HepG2 (cell line): ENCODE data around the gene TCF12. TPM values are rescaled to one million over a fixed set of nuclear protein-coding genes. Genes with fewer than 3 reads are reported as not detected.

Experiments used
- ATAC-seq: fragments of 200-7000 bp; cut with Tn5 transposase; 3 replicates; pipeline ENCODE4 v1.9.1; 2020; ENCODE audit warnings: mild to moderate bottlenecking, moderate library complexity
- BruUV-seq: library from RNA; stranded (reverse); fragments of 400-500 nt; replicated peaks from 2 replicates; lab custom pipeline; 2021; lab: Mats Ljungman, UMichigan
- CTCF ChIA-PET: fragments of 300-600 bp; formaldehyde crosslinking; extraction: SDS; loops from one replicate; lab custom pipeline; 2021; ENCODE audit warnings: low total read pairs, inconsistent platforms, low intra/inter-chr PET ratio; lab: Yijun Ruan, JAX
- POLR2A ChIA-PET: fragments of 350-600 bp; sonication (Branson Sonifier 250); formaldehyde crosslinking; loops from one replicate; lab custom pipeline; 2020; ENCODE audit warnings: antibody characterized with exemption, inconsistent platforms; lab: Yijun Ruan, JAX
- DNase-seq: peaks from one replicate; pipeline ENCODE4 v3.0.0-alpha.2; 2015; ENCODE audit warnings: low spot score
- FAIRE-seq: peaks from 3 replicates; lab custom pipeline; 2011; peaks lifted over from hg19 to GRCh38; lab: Jason Lieb, UNC
- H2AFZ ChIP-seq: one replicate; pipeline ENCODE4 v1.6.1; 2011; ENCODE audit warnings: low read length, inconsistent platforms
- H3K27ac ChIP-seq: fragments of 300-600 bp; 3 replicates; pipeline ENCODE4 v1.8.0; 2011; ENCODE audit warnings: mixed run types, mild to moderate bottlenecking, mixed read lengths, low read length, inconsistent platforms; ENCODE audit not compliant: insufficient read depth; ENCODE audit errors: extremely low read length
- H3K27me3 ChIP-seq, 2 experiments: fragments of 200-600 bp in 1 of 2; 2 replicates in 1 of 2; 3 replicates in 1 of 2; pipeline versions ENCODE4 v1.6.0 to v1.8.0; 2011; ENCODE audit warnings: low read length in 2 of 2, mild to moderate bottlenecking in 2 of 2, moderate library complexity in 2 of 2, inconsistent platforms in 1 of 2; ENCODE audit not compliant: insufficient read depth in 2 of 2, control insufficient read depth in 1 of 2
- H3K36me3 ChIP-seq, 2 experiments: fragments of 200-600 bp in 1 of 2; replicated peaks in 1 of 2; 2 replicates in 1 of 2; 3 replicates in 1 of 2; pipeline versions ENCODE4 v1.5.1 to v1.8.0; 2011; ENCODE audit warnings: low read length in 2 of 2, inconsistent platforms in 1 of 2; ENCODE audit not compliant: insufficient read depth in 2 of 2, control insufficient read depth in 1 of 2
- H3K4me1 ChIP-seq: 2 replicates; pipeline ENCODE4 v1.5.1; 2012; ENCODE audit warnings: low read length, inconsistent platforms; ENCODE audit not compliant: insufficient read depth
- H3K4me2 ChIP-seq: 2 replicates; pipeline ENCODE4 v1.6.0; 2011; ENCODE audit warnings: low read depth, low read length, inconsistent platforms
- H3K4me3 ChIP-seq, 3 experiments: fragments of 200-600 bp in 1 of 3; sonication (generic), shearing (Covaris generic) in 1 of 3; replicated peaks in 1 of 3; 2 replicates each; pipeline ENCODE4 v1.5.1; 2011 to 2016; ENCODE audit warnings: low read length in 3 of 3, inconsistent platforms in 2 of 3, low read depth in 2 of 3, mild to moderate bottlenecking in 2 of 3, control low read depth in 1 of 3, mixed read lengths in 1 of 3; ENCODE audit not compliant: insufficient read depth in 1 of 3
- H3K79me2 ChIP-seq: one replicate; pipeline ENCODE4 v1.6.1; 2011; ENCODE audit warnings: low read length, inconsistent platforms; ENCODE audit not compliant: insufficient read depth
- H3K9ac ChIP-seq: 2 replicates; pipeline ENCODE4 v1.6.0; 2011; ENCODE audit warnings: mild to moderate bottlenecking, low read depth, low read length, inconsistent platforms; ENCODE audit not compliant: insufficient read depth
- H3K9me3 ChIP-seq: 2 replicates; pipeline ENCODE4 v1.5.1; 2012; ENCODE audit warnings: mild to moderate bottlenecking, low read length
- H4K20me1 ChIP-seq: 2 replicates; pipeline ENCODE4 v1.6.0; 2011; ENCODE audit warnings: inconsistent platforms, mild to moderate bottlenecking, low read length, moderate library complexity; ENCODE audit not compliant: insufficient read depth
- ARID2 ChIP-seq: sonication (generic); formaldehyde crosslinking; IDR thresholded peaks from 2 replicates; pipeline ENCODE4 v1.8.1; 2022; ENCODE audit warnings: mild to moderate bottlenecking, missing genetic modification reagents, borderline replicate concordance
- CTCF ChIP-seq: sonication (generic); formaldehyde crosslinking; IDR thresholded peaks from 2 replicates; pipeline ENCODE4 v1.5.0; 2020; ENCODE audit warnings: mild to moderate bottlenecking, missing genetic modification reagents, moderate library complexity
- ETV5 ChIP-seq: IDR thresholded peaks from 2 replicates; pipeline ENCODE4 v1.6.1; 2018; ENCODE audit warnings: missing biosample characterization, missing genetic modification reagents, inconsistent platforms, borderline replicate concordance
- IKZF5 ChIP-seq: IDR thresholded peaks from 2 replicates; pipeline ENCODE4 v1.6.1; 2018; ENCODE audit warnings: missing genetic modification reagents, mild to moderate bottlenecking, missing compliant biosample characterization
- KAT2B ChIP-seq: fragments of 150-350 bp; IDR thresholded peaks from 2 replicates; pipeline ENCODE4 v1.6.1; 2014; ENCODE audit warnings: low read depth, low read length, borderline replicate concordance
- KDM3A ChIP-seq: IDR thresholded peaks from 2 replicates; pipeline ENCODE4 v1.6.1; 2018; ENCODE audit warnings: low read depth, missing compliant biosample characterization
- KDM5B ChIP-seq: sonication (generic); formaldehyde crosslinking; IDR thresholded peaks from 2 replicates; pipeline ENCODE4 v1.4.0; 2020; ENCODE audit warnings: missing genetic modification reagents, mild to moderate bottlenecking, borderline replicate concordance
- MBD4 ChIP-seq: IDR thresholded peaks from 2 replicates; pipeline ENCODE4 v1.6.1; 2012; ENCODE audit warnings: low read length, inconsistent platforms, borderline replicate concordance
- PAX8 ChIP-seq: sonication (generic); formaldehyde crosslinking; IDR thresholded peaks from 2 replicates; pipeline ENCODE4 v1.8.0; 2022; ENCODE audit warnings: mild to moderate bottlenecking, missing genetic modification reagents, borderline replicate concordance
- POLR2AphosphoS2 ChIP-seq: IDR thresholded peaks from 2 replicates; pipeline ENCODE4 v1.6.1; 2011; ENCODE audit warnings: low read depth, low read length, improper control_type of control experiment
- ZBTB44 ChIP-seq: sonication (generic); formaldehyde crosslinking; IDR thresholded peaks from 2 replicates; pipeline ENCODE4 v1.4.0; 2020; ENCODE audit warnings: missing genetic modification reagents
- ZIK1 ChIP-seq: sonication (generic); formaldehyde crosslinking; IDR thresholded peaks from 2 replicates; pipeline ENCODE4 v1.5.0; 2020; ENCODE audit warnings: mild to moderate bottlenecking, low read depth, missing genetic modification reagents, borderline replicate concordance
- ZNF501 ChIP-seq: sonication (generic); formaldehyde crosslinking; IDR thresholded peaks from 2 replicates; pipeline ENCODE4 v1.5.1; 2020; ENCODE audit warnings: mild to moderate bottlenecking, moderate library complexity, missing genetic modification reagents
- ZNF547 ChIP-seq: sonication (generic); formaldehyde crosslinking; IDR thresholded peaks from 2 replicates; pipeline ENCODE4 v1.5.1; 2020; ENCODE audit warnings: mild to moderate bottlenecking, missing genetic modification reagents
- ZNF576 ChIP-seq: sonication (generic); formaldehyde crosslinking; IDR thresholded peaks from 2 replicates; pipeline ENCODE4 v1.4.0; 2020; ENCODE audit warnings: mild to moderate bottlenecking, missing genetic modification reagents
- ZNF740 ChIP-seq: sonication (generic); formaldehyde crosslinking; IDR thresholded peaks from 2 replicates; pipeline ENCODE4 v1.4.0; 2020; ENCODE audit warnings: missing genetic modification reagents
- ZNF790 ChIP-seq: sonication (generic); formaldehyde crosslinking; IDR thresholded peaks from 2 replicates; pipeline ENCODE4 v1.8.0; 2022; ENCODE audit warnings: missing genetic modification reagents, mild to moderate bottlenecking, borderline replicate concordance
- ZNF839 ChIP-seq: sonication (generic); formaldehyde crosslinking; IDR thresholded peaks from 2 replicates; pipeline ENCODE4 v1.4.0; 2020; ENCODE audit warnings: missing genetic modification reagents, mild to moderate bottlenecking, borderline replicate concordance
- WGBS: methylation state at CpG from one replicate; pipeline ENCODE4 v1.1.6; 2017; ENCODE audit warnings: low lambda C conversion rate; 5-methylcytosine and 5-hydroxymethylcytosine counted together
- in situ Hi-C: cut with HindIII; loops from 2 replicates; pipeline ENCODE4 v1.10.0; 2017; ENCODE audit warnings: low pct_unique_long_range_greater_than_20kb; ENCODE audit not compliant: extremely low pct_ligation_motif_present
- intact Hi-C: fragments of 100-400 bp; cut with micrococcal nuclease; formaldehyde crosslinking; loops from one replicate; pipeline ENCODE4 v1.10.0; 2022; ENCODE audit not compliant: unreplicated experiment
- polyA plus RNA-seq, 8 experiments: library from polyadenylated mRNA; depleted of rRNA in 3 of 8; stranded (reverse) in 7 of 8; unstranded in 1 of 8; fragments of >200 nt; fragmentation: Illumina TruSeq in 4 of 8; extraction: Trizol in 4 of 8; gene quantifications; 2 replicates each; pipeline versions ENCODE4 v1.2.1 to v1.2.3, GENCODE V29; 2011 to 2016; ENCODE audit warnings: low read depth in 4 of 8, missing spikeins in 1 of 8, mixed read lengths in 1 of 8; ENCODE audit not compliant: insufficient read depth in 1 of 8
- total RNA-seq, 5 experiments: library from RNA; depleted of rRNA; stranded (reverse); fragments of >200 nt; fragmentation: Illumina TruSeq; extraction: Trizol; gene quantifications; 2 replicates each; pipeline ENCODE4 v1.2.3, GENCODE V29; 2016; ENCODE audit warnings: low read depth in 1 of 5

TCF12 gene
- total and polyA plus RNA-seq, 2 of the 13 experiments (the other 11 are each of a cell fraction or from before 2014, with no cell fraction given) = 48.6 to 51.1 TPM

- TF ChIP-seq ETV5 (CRISPR knock-in tag) (no peak), POLR2AphosphoS2 (no peak), PAX8 (CRISPR knock-in tag) (no peak), ZNF839 (CRISPR knock-in tag) (no peak), ZNF547 (CRISPR knock-in tag) (no peak), KDM3A (CRISPR knock-in tag) (no peak), KDM5B (CRISPR knock-in tag) (no peak), ARID2 (CRISPR knock-in tag) (no peak), ZNF740 (no peak)
Measured at GRCh38 chr15:57316451-57316850, 398.0 kb downstream of the TCF12 start (continued).

- in situ Hi-C loops (no loop called here), intact Hi-C loops (no loop called here)
- Histone ChIP-seq H3K4me2 (no peak overlapping the region), H3K27me3 (no peaks in the 10 kb centered on the region; a peak in 1 of 5 replicates), H3K36me3 (no peaks in the 10 kb centered on the region), H3K9ac (no peak overlapping the region), H3K4me3 (no peak overlapping the region), H3K4me1 (peaks cover 7% of the 10 kb centered on the region), H3K79me2 (no peaks in the 10 kb centered on the region), H3K27ac (no peak overlapping the region), H2AFZ (no peak overlapping the region), H4K20me1 (no peaks in the 10 kb centered on the region), H3K9me3 (no peaks in the 10 kb centered on the region)
- ChIA-PET CTCF (no interaction called here), POLR2A (no interaction called here)
- no peak for DNase-seq
- no peak for ATAC-seq
- no peak for FAIRE-seq
- 89% methylated on average over 16 of the region's 36 CpGs for WGBS
- no TSS peak for BruUV-seq
- TF ChIP-seq ZNF576 = no peak
- TF ChIP-seq ZNF790 (CRISPR knock-in tag) = no peak
- TF ChIP-seq POLR2AphosphoS2 = no peak
- TF ChIP-seq CTCF (CRISPR knock-in tag) = no peak
- no peak for TF ChIP-seq MBD4
- no peak for TF ChIP-seq KAT2B
- TF ChIP-seq IKZF5 (CRISPR knock-in tag) = no peak
- no peak for TF ChIP-seq ZIK1 (CRISPR knock-in tag)
- TF ChIP-seq ZBTB44 (CRISPR knock-in tag) = no peak
- no peak for TF ChIP-seq ZNF501 (CRISPR knock-in tag)
Measured at GRCh38 chr15:57319226-57319918, 400.9 kb downstream of the TCF12 start.
